GM21447 (cell line): ENCODE results near the gene BIRC5.
"Not testable (repeated sequence)": the region's sequence is repeated elsewhere in the genome, so short reads cannot be mapped to it uniquely, and the experiment has no call there.

ENCODE experiments used
- ATAC-seq: cut with Tn5 transposase; IDR thresholded peaks from one replicate; pipeline ENCODE4 v1.9.1; 2021; ENCODE audit not compliant: unreplicated experiment

BIRC5 gene

GRCh38 chr17:78224231-78225087 lies 10.4 kb downstream of the BIRC5 start:
- no peak for ATAC-seq

- ATAC-seq: no peak
Observed at GRCh38 chr17:78225088-78225865, 11.2 kb downstream of the BIRC5 start.

DNA sequence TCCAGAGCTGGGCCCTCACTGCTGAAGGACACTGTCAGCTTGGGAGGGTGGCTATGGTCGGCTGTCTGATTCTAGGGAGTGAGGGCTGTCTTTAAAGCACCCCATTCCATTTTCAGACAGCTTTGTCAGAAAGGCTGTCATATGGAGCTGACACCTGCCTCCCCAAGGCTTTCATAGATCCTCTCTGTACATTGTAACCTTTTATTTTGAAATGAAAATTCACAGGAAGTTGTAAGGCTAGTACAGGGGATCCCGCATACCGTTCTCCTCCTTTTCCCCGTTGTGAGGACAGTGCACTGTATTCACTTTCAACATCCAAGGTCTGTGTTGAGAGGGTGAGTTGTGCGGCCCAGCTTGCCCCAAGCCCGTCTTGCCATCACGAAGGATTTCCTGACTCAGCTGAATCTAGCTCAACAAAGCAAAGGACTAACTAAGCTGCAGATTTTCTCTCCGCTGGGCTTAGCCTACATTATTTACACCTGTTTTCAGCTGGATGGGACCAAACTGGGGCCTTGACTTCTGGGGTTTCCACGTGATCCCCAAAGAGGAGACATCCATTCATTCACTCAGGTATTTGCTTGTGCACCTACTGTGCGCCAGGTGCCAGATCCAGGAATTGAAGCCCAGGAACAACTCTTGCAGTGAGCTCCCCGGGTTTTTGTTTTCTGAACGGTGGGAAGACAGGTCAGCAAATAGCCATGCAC lies 12.2 kb downstream of the BIRC5 start:
- no peak for ATAC-seq

DNA sequence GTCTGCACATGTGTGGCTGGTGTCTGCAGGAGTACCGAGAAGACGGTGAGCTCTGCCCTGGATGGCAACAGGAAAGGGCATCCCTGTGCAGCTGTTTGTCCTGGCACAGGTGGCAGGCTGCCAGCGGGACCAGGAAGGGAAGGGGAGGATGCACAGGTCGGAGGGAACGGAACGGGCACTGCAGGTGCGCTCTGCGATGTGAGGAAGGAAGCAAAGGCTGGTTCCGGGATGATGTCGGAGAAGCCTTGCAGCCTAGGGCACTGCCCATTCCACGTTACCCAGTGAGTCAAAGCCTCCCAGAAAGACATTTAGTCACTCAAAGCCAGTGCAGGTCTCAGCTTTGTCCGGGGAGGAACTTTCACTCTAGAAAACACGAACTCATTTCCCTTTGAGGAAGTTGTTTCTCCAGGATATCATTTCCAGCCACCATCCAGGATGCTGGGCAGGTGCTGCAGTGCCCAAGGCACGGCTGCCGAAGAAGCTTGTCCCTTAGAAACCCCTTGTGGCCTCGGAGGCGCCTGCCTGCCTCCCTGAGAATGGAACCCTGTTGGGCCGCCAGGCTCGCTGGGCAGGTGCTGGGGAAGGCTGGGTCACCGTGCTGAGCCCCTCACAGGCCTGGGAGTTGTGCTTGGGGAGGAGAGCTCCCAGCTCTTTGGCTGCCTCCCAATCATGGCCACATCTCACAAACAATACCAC lies 12.9 kb downstream of the BIRC5 start:
- no peak for ATAC-seq

GRCh38 chr17:78227455-78227916 lies 13.4 kb downstream of the BIRC5 start:
- ATAC-seq: no peak

GRCh38 chr17:78228176-78228575 lies 14.1 kb downstream of the BIRC5 start:
- no peak for ATAC-seq

DNA sequence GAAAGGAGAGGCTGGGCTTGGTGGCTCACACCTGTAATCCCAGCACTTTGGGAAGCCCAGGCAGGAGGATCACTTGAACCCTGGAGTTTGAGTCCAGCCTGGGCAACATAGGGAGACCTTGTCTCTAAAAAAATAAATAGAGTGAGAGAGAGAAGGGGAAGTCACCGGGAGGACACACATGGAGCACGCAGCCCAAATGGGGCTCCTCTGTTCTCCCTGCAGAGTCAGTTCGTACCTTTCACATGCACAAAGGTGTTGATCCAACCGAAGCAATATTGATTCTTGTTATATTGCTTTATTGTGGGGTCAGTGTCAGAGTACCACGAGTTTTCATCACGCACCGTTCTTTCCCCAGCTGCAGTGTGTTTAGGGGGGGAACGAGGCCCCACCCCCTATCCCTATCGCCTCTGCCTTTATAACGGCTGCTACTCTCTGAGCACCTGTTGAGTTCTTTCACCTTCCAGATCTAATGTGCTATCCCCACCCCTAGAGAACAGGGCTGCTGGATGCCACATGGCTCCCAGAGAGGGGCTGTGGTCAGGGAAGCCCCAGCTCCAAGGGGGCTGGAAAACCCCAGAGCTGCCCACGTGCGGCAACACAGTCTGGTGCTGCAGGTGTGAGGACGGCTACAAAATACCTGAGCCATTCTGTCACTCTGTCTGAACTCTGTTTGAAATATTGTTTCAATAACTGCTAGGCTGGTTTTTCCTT lies 16.4 kb downstream of the BIRC5 start:
- ATAC-seq: no peak

DNA sequence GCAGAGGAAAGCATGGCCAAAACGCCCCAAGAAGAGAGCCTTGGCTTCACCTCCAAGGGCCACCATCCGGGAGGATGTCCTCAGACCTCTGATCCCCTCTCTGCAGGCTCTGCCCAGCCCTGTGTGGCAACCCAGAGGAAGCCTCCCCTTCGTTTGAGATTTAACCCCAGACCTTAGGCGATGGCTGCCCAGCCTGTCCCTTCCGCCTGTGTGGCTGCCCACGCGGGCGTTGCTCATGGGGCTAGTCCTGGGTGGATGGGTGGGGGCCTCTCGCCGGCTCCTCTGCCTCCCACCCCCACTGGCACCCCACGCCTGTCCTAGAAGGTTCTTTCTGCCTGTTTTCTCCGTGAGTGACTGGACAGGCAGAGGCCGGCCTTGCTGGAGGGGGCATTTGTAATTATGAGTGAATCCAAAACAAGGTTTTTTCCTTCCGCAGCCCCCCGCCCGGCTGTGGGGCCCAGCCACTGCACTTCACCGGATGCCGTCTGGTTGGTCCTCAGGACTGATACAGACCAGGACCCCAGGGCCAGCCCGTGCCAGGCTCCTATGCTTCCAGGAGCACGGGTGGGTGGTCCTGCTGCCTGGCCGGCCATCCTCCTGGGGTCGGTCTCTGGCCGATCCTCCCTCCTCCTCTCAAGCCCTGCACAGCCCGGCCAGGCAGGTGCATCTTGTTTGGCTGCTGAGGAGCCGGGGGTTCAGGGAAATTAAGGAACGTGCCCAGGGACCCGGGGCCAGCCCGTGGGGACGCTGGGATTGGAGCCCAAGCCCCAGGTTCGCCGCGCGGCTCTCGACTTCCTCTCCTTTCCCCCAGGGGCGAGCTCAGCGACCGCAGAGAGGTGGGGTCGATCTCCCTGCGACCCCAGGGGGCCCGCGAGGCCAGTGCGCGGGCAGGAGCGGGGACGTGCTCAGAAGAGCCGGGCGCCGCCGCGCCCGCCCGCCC lies 17.2 kb downstream of the BIRC5 start, which contains the start of gene TMEM235:
TSS of gene TMEM235 (plus strand) at position 636 of the 940 bp plus-strand sequence. CDS start 393 bp downstream, outside the sequence.
- no peak for ATAC-seq

- no peak for ATAC-seq
Observed at GRCh38 chr17:78231991-78232858, 18.2 kb downstream of the BIRC5 start.

DNA sequence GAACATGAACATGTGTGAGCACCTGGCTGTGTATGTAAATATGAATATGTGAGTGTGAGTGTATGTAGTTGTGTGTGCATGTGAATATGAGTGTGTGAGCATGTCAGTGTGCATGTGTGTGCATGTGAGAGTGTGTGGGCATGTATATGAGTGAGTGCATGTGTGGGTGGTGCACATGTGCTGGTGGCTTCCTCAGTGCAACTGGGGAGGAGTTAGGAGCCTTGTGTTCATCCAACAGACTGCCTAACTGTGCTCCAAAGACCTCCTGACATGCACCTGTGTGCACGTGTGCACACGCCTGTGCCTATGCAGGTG lies 18.8 kb downstream of the BIRC5 start:
- no peak for ATAC-seq

GRCh38 chr17:78233678-78234077 lies 19.6 kb downstream of the BIRC5 start:
- ATAC-seq: no peak

GRCh38 chr17:78234261-78234865 lies 20.3 kb downstream of the BIRC5 start:
- no peak for ATAC-seq

DNA sequence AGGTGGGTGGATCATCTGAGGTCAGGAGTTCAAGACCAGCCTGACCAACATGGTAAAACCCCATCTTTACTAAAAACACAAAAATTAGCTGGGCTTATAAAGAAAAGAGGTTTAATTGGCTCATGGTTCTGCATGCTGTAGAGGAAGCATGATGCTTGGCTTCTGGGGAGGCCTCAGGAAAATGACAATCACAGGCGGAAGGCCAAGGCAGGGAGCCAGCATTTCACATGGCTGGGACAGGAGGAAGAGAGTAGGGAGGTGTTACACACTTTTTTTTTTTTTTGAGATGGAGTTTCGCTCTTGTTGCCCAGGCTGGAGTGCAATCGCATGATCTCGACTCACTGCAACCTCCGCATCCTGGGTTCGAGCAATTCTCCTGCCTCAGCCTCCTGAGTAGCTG lies 21.0 kb downstream of the BIRC5 start:
- ATAC-seq: not testable (repeated sequence)

- ATAC-seq: no peak
Observed at GRCh38 chr17:78235885-78236284, 21.8 kb downstream of the BIRC5 start.

DNA sequence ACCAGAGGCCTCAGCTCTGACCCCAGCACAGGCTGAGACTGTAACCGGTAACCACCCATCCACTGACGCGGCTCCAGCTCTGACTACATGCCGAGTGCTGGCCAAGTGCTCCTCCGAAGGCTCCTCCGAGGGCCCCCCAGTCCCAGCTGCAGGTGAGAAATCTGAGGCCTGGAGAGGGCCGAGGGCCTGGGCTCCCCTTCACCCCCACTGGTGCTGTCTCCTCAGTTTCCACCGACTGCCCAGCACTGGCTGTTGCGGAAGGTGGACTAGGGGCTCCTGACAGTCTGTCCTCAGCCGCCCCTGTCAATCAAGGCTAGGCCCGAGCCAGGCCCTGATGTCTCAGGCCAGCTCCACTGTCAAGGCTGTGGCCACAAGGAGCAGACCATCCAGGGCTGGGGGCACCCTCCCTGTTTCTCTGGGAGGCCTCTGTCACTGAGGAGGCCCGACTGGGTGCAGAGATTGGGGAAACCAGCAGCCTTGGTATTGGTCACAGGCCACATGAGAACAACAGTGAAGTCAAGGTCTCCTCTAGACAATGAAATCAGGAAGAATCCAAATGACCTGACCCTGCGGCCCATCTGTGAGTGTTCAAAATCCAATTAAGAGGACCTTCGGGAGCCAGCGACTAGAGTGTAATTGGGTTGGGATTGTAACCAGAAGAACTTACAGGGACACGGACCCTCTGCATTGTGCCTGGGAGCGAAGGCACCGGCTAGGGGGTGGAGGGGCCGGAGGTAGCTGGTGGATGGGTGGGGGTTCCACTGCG lies 22.5 kb downstream of the BIRC5 start:
- no peak for ATAC-seq

- ATAC-seq: no peak
Observed at GRCh38 chr17:78237401-78238012, 23.5 kb downstream of the BIRC5 start.
